Measurements from ENCODE around the gene RAB8B. TPM values are rescaled to one million over a fixed set of nuclear protein-coding genes. Genes with fewer than 3 reads are reported as not detected.
A peak's percentile ranks its signal among the peaks of the same experiment; 100 is the strongest.

RAB8B gene
- total RNA-seq, 1 donor from 2014 or later = 6.7 TPM

DNA sequence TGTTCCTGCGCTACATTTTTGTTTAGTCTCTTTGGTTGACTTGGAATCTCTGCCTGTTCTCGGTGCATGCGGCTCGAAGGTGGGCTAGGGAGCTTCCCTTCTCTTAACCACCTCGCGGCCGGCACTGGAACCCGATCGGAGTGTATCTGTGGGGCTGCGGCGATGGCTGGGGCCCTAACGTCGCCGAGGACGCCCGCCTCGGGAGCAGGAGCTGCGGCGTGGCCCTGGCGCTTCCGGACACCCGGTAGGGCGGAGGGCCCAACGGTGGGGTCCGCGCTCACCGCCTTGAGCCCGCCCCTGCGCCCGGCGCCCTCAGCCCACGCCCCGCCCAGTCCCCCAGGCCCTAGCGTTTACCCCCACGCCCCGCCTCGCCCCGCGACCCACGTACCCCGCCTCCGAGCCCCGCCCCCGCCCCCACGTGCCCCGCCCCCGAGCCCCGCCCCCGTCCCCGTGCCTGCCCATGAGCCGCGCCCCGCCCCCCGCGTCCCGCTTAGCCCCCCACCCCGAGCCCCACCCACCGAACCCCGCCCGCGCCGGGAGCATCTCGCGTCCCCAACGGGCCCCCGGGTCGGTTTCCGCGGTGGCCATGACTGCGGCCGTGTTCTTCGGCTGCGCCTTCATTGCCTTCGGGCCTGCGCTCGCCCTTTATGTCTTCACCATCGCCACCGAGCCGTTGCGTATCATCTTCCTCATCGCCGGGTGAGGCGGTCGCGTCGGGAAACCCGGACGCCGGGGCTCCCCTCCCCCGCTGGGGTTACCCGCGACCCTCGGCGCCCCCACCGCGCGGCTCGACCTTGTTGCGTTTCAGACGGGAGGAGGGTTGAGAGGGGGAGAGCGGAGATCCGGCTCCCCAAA is 87.9 kb downstream of the RAB8B start, which contains the start of gene APH1B:
Gene APH1B, plus strand, starts transcription at position 568 of the 855 bp plus-strand sequence. Its CDS starts 19 bp downstream, at position 587.
- peak; percentile 89 for ATAC-seq

DNA sequence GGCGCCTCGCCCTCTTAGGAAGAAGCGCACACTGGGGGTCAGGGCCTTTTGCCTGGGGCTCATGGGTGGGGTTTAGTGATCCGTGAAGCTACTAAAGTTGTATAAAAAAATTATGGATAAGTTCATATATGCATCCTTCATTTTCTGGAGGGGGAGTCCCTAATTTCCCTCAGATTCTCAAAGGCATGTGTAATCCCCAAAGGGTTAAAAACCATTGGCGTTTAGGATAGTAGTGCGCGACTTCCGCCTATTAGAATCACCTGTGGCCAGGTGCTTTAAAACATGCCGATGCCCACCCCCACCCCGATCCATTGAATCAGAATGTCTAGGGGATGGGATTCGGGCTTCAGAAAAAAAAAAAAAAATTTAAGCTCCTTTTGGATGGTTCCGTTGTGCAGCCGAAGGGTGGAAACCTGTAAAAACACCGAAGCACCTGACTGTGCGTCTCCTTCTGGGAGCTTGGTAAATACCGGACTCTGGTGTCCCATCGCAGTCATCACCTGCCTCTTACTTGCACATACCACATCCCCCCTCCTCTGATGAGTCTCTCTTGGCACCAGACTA is 88.6 kb downstream of the RAB8B start:
- peak; percentile 34 for ATAC-seq

DNA sequence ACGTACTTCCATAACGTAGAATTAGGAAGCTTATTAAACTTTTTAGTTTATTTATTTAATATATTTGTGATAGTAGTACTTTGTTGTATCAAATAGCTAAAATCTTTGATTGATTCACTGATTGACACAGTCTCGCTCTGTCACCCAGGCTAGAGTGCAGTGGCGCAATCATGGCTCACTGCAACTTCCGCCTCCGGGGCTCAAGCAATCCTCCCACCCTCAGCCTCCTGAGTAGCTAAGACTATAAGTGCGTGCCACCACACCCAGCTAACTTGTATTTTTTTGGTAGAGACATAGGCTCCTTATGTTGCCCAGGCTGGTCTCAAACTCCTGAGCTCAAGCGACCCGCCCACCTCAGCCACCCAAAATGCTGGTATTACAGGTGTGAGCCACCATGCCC is 93.7 kb downstream of the RAB8B start:
- ATAC-seq = no peak

- ATAC-seq = no peak
Observed at GRCh38 chr15:63284335-63284734, 94.9 kb downstream of the RAB8B start.

- no peak for ATAC-seq
Observed at GRCh38 chr15:63287109-63287508, 97.7 kb downstream of the RAB8B start.

- ATAC-seq = no peak
Observed at GRCh38 chr15:63288342-63288741, 98.9 kb downstream of the RAB8B start.

- peak; percentile 48 for ATAC-seq
Observed at GRCh38 chr15:63288778-63289378, 99.5 kb downstream of the RAB8B start.

- ATAC-seq = no peak
Observed at GRCh38 chr15:63291507-63291906, 102.1 kb downstream of the RAB8B start.

- ATAC-seq = no peak
Observed at GRCh38 chr15:63292241-63292640, 102.8 kb downstream of the RAB8B start.

GRCh38 chr15:63292771-63293170 is 103.4 kb downstream of the RAB8B start:
- ATAC-seq = peak; percentile 68

DNA sequence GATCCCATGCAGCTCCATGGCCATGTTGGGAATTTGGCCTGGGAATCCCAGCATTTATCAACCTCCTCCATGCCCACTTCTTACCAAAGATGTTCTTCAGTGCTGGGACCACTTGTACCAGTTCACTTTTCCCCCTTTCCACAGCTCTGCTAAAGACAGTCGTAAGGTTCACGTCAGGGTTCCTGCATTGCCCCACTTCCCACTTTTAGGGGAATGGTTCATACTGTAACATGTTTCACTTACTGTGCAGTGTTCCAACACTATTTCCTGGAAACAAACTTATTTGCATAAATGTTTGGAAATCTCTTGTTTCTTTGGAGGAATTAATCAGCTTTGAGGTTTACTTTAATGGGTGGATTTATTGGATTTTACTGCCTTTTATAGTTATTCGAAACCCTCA is 105.0 kb downstream of the RAB8B start:
- no peak for ATAC-seq

DNA sequence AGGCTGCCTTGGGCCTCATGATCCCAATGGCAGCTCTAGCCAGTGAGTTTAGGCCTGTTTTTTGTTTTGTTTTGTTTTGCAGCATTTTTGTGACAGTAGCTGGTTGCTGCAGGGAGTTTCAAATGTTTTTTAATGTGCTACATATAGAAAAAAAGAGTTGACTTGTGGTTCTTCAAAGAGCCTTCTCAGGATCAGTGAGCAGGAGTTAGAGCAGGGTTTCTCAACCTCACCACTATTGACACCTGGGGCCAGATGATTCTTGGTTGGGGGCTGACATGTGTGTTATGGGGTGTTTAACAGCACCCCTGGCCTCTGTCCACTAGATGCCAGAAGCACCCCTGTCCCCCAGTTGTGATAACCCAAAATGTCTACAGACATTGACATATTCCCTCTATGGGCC is 105.9 kb downstream of the RAB8B start:
- ATAC-seq = no peak

GRCh38 chr15:63296195-63296594 is 106.8 kb downstream of the RAB8B start:
- ATAC-seq = no peak

GRCh38 chr15:63299943-63300575 is 110.7 kb downstream of the RAB8B start:
- ATAC-seq = no peak

- ATAC-seq = no peak
Observed at GRCh38 chr15:63301088-63301487, 111.7 kb downstream of the RAB8B start.

- ATAC-seq = no peak
Observed at GRCh38 chr15:63305260-63305659, 115.9 kb downstream of the RAB8B start.

GRCh38 chr15:63306492-63307073 is 117.2 kb downstream of the RAB8B start:
- peak; percentile 50 for ATAC-seq

GRCh38 chr15:63308491-63308890 is 119.1 kb downstream of the RAB8B start:
- ATAC-seq = peak; percentile 15

DNA sequence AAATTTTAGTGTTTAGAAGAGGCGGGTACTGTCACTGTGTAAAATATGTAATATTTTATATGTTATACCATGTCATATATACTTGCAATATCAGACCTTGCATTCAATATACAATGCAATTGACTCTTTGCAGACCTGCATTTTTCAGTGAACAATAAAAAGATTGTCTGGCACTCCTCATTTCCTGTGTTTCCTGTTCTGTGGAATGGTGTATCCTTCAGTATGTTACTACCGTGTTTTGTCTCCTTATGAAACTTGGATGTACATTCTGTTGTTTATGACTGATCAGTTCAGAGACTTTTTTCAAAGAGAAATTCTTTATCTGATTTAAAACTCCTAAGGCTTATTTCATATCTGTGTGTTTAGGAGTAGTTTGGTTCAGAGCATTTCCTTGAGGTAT is 119.5 kb downstream of the RAB8B start:
- ATAC-seq = peak; percentile 23

GRCh38 chr15:63310646-63311045 is 121.2 kb downstream of the RAB8B start:
- ATAC-seq = no peak

DNA sequence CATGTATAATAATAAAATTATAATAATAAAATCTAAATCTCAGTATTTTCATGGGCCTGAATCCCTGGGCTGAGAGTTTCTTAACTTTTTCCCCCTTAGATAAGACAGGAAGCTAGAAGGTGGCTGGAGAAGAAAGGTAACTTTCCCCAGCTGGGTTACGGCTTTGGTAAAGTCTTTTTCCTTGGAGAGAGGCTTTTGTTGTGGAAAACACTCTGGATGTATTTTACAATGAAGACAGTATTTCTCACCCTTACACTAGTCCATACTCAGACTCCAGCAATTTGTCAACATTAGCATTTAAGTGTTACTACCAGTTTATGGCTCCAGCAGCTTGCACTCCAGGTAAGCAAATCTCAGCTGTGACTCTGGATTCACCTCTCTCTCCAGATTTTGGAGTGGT is 122.9 kb downstream of the RAB8B start:
- no peak for ATAC-seq

DNA sequence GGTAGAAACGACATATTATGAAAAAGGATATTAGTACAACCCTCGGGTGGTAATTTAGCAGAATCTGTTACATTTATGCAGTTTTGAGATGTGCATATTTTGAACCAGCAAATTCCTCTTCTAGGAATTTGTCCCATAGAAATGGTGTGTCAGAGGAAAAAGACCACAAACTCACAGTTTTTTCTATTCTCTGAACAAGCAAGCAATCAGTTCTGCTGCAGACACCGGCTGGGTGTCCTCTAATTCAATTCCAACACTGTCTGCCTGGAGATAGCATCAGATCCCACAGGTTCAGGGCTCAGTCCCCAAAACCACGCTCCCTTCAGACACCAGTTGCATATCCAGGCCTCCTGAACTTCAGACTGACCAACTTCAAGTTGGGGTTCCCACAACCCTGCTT is 124.4 kb downstream of the RAB8B start:
- ATAC-seq = no peak

DNA sequence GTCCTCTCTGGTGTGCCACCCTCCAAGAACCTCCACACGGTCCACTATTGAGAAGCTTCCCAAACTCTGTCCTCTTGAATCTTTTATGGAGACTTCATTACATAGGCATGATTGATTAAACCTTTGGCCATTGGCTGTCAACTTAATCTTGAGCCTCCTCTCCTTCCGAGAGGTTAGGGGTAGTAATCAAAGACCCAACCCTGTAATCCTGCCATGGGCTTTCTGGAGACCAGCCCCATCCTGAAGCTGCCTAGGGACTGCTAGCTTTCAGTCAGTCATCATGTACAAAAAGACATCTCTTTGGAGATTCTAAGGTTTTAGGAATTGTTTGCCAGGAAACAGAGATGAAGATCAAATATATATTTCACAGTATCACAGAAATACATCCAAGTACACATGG is 125.0 kb downstream of the RAB8B start:
- no peak for ATAC-seq

Data from esophagus mucosa (tissue), 1 donor.